Measurements from ENCODE around the gene SOX2. TPM values are rescaled to one million over a fixed set of nuclear protein-coding genes. Genes with fewer than 3 reads are reported as not detected.

The SOX2 gene
- total RNA-seq, 1 donor from 2014 or later, result not detected

DNA sequence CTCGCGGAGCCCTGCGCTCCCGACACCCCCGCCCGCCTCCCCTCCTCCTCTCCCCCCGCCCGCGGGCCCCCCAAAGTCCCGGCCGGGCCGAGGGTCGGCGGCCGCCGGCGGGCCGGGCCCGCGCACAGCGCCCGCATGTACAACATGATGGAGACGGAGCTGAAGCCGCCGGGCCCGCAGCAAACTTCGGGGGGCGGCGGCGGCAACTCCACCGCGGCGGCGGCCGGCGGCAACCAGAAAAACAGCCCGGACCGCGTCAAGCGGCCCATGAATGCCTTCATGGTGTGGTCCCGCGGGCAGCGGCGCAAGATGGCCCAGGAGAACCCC lies 464 bp downstream of the SOX2 start:
- TF ChIP-seq, protein P1, sequence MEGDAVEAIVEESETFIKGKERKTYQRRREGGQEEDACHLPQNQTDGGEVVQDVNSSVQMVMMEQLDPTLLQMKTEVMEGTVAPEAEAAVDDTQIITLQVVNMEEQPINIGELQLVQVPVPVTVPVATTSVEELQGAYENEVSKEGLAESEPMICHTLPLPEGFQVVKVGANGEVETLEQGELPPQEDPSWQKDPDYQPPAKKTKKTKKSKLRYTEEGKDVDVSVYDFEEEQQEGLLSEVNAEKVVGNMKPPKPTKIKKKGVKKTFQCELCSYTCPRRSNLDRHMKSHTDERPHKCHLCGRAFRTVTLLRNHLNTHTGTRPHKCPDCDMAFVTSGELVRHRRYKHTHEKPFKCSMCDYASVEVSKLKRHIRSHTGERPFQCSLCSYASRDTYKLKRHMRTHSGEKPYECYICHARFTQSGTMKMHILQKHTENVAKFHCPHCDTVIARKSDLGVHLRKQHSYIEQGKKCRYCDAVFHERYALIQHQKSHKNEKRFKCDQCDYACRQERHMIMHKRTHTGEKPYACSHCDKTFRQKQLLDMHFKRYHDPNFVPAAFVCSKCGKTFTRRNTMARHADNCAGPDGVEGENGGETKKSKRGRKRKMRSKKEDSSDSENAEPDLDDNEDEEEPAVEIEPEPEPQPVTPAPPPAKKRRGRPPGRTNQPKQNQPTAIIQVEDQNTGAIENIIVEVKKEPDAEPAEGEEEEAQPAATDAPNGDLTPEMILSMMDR (IDR thresholded peaks at IDR 0.05), result no peak
- ChIA-PET CTCF (no interaction called here), POLR2A (no interaction called here)
- ATAC-seq (ENCODE audit: low read depth) (no peak), DNase-seq (no peak)
- peaks cover 5% of the 10 kb centered on the region for H3K9me3 Mint-ChIP-seq
- H3K4me3 Mint-ChIP-seq, result no peak overlapping the region
- no peak overlapping the region for H3K27ac Mint-ChIP-seq
- intact Hi-C loops (cut with micrococcal nuclease), result loop anchor here (10.0 kb wide), 1 partner anchor 1673 kb away; no protein-coding TSS in a partner anchor
- no peaks in the 10 kb centered on the region for H3K36me3 Mint-ChIP-seq (ENCODE audit: low read depth)
- H3K4me1 Mint-ChIP-seq, result peaks cover 10% of the 10 kb centered on the region
- peaks cover 49% of the 10 kb centered on the region for H3K27me3 Mint-ChIP-seq

DNA sequence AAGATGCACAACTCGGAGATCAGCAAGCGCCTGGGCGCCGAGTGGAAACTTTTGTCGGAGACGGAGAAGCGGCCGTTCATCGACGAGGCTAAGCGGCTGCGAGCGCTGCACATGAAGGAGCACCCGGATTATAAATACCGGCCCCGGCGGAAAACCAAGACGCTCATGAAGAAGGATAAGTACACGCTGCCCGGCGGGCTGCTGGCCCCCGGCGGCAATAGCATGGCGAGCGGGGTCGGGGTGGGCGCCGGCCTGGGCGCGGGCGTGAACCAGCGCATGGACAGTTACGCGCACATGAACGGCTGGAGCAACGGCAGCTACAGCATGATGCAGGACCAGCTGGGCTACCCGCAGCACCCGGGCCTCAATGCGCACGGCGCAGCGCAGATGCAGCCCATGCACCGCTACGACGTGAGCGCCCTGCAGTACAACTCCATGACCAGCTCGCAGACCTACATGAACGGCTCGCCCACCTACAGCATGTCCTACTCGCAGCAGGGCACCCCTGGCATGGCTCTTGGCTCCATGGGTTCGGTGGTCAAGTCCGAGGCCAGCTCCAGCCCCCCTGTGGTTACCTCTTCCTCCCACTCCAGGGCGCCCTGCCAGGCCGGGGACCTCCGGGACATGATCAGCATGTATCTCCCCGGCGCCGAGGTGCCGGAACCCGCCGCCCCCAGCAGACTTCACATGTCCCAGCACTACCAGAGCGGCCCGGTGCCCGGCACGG lies 991 bp downstream of the SOX2 start:
- H3K4me3 Mint-ChIP-seq, result no peak overlapping the region
- peaks cover 5% of the 10 kb centered on the region for H3K9me3 Mint-ChIP-seq
- intact Hi-C loops (cut with micrococcal nuclease), result loop anchor here (10.0 kb wide), 1 partner anchor 1672 kb away; no protein-coding TSS in a partner anchor
- peaks cover 51% of the 10 kb centered on the region for H3K27me3 Mint-ChIP-seq
- H3K27ac Mint-ChIP-seq, result no peak overlapping the region
- TF ChIP-seq, protein P1 (IDR thresholded peaks at IDR 0.05), result no peak
- ATAC-seq (ENCODE audit: low read depth), result no peak
- no peaks in the 10 kb centered on the region for H3K36me3 Mint-ChIP-seq (ENCODE audit: low read depth)
- DNase-seq, result no peak
- ChIA-PET CTCF (no interaction called here), POLR2A (no interaction called here)
- H3K4me1 Mint-ChIP-seq, result peaks cover 10% of the 10 kb centered on the region

DNA sequence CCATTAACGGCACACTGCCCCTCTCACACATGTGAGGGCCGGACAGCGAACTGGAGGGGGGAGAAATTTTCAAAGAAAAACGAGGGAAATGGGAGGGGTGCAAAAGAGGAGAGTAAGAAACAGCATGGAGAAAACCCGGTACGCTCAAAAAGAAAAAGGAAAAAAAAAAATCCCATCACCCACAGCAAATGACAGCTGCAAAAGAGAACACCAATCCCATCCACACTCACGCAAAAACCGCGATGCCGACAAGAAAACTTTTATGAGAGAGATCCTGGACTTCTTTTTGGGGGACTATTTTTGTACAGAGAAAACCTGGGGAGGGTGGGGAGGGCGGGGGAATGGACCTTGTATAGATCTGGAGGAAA lies 1.5 kb downstream of the SOX2 start:
- intact Hi-C loops (cut with micrococcal nuclease), result loop anchor here (10.0 kb wide), 1 partner anchor 1672 kb away; no protein-coding TSS in a partner anchor
- no peak overlapping the region for H3K27ac Mint-ChIP-seq
- H3K4me3 Mint-ChIP-seq, result no peak overlapping the region
- DNase-seq (no peak), ATAC-seq (ENCODE audit: low read depth) (no peak)
- H3K4me1 Mint-ChIP-seq, result peaks cover 10% of the 10 kb centered on the region
- TF ChIP-seq, protein P1 (IDR thresholded peaks at IDR 0.05), result no peak
- ChIA-PET POLR2A (interaction anchor here (0.7 kb wide), 1 partner anchor 17 kb away, joined by 3 read pairs; no protein-coding TSS in a partner anchor), CTCF (interaction anchor here (0.9 kb wide), 2 partner anchors 969 to 971 kb away, joined by 3 to 4 read pairs; no protein-coding TSS in a partner anchor)
- H3K27me3 Mint-ChIP-seq, result peaks cover 51% of the 10 kb centered on the region
- H3K9me3 Mint-ChIP-seq, result peaks cover 5% of the 10 kb centered on the region
- no peaks in the 10 kb centered on the region for H3K36me3 Mint-ChIP-seq (ENCODE audit: low read depth)

DNA sequence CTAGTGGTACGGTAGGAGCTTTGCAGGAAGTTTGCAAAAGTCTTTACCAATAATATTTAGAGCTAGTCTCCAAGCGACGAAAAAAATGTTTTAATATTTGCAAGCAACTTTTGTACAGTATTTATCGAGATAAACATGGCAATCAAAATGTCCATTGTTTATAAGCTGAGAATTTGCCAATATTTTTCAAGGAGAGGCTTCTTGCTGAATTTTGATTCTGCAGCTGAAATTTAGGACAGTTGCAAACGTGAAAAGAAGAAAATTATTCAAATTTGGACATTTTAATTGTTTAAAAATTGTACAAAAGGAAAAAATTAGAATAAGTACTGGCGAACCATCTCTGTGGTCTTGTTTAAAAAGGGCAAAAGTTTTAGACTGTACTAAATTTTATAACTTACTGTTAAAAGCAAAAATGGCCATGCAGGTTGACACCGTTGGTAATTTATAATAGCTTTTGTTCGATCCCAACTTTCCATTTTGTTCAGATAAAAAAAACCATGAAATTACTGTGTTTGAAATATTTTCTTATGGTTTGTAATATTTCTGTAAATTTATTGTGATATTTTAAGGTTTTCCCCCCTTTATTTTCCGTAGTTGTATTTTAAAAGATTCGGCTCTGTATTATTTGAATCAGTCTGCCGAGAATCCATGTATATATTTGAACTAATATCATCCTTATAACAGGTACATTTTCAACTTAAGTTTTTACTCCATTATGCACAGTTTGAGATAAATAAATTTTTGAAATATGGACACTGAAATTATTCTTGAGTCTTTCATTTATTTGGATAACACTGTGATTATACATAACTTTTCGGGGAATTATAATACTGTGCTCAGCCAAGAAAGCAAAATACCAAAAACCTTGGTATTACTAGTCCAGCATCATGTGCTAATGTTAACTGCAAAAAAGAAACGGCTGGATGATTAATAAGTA lies 2.2 kb downstream of the SOX2 start:
- CTCF ChIA-PET, result interaction anchor here (0.9 kb wide), 2 partner anchors 969 to 970 kb away, joined by 3 to 4 read pairs; no protein-coding TSS in a partner anchor
- ATAC-seq (ENCODE audit: low read depth), result no peak
- POLR2A ChIA-PET, result interaction anchor here (0.7 kb wide), 1 partner anchor 17 kb away, joined by 3 read pairs; no protein-coding TSS in a partner anchor

More for the DNA sequence above, 2.2 kb downstream of the SOX2 start:
- Mint-ChIP-seq H3K4me1 (peaks cover 10% of the 10 kb centered on the region), H3K27ac (no peak overlapping the region), H3K27me3 (peaks cover 53% of the 10 kb centered on the region), H3K36me3 (ENCODE audit: low read depth) (no peaks in the 10 kb centered on the region), H3K4me3 (no peak overlapping the region), H3K9me3 (peaks cover 5% of the 10 kb centered on the region)
- intact Hi-C loops (cut with micrococcal nuclease), result loop anchor here (10.0 kb wide), 1 partner anchor 1671 kb away; no protein-coding TSS in a partner anchor
- DNase-seq, result no peak
- TF ChIP-seq, protein P1 (IDR thresholded peaks at IDR 0.05), result no peak
